Inflammatory macrophage treated with lipopolysaccharide for 1 hour (primary cell): ENCODE results near the gene UCKL1.
"Not testable (repeated sequence)": the region's sequence is repeated elsewhere in the genome, so short reads cannot be mapped to it uniquely, and the experiment has no call there.

ENCODE experiments used
- DNase-seq, 2 donors: peaks; one replicate each; pipeline ENCODE4 v3.0.0-alpha.2; 2020 to 2022

Gene UCKL1

GRCh38 chr20:63955827-63956663 lies at the start of gene UCKL1:
UCKL1 (minus strand) TSS chr20:63956416; CDS start chr20:63956372, 44 bp downstream.
- DNase-seq = peak; percentile 78 to 83

GRCh38 chr20:64005394-64005793 lies 49.2 kb upstream of the UCKL1 start:
- DNase-seq = no peak

GRCh38 chr20:64003960-64004725 lies 47.9 kb upstream of the UCKL1 start:
- no peak for DNase-seq

GRCh38 chr20:64001607-64002011 lies 45.4 kb upstream of the UCKL1 start:
- no peak for DNase-seq

GRCh38 chr20:64000906-64001305 lies 44.7 kb upstream of the UCKL1 start:
- DNase-seq = no peak

- no peak for DNase-seq
Observed at GRCh38 chr20:63982937-63983336, 26.7 kb upstream of the UCKL1 start.

- DNase-seq = peak; percentile 95 to 98
Observed at GRCh38 chr20:63980806-63981728, 24.9 kb upstream of the UCKL1 start, which contains the start of gene PRPF6. PRPF6 (plus strand) TSS chr20:63981132; CDS start chr20:63981246, 114 bp downstream.

GRCh38 chr20:63980317-63980805 lies 24.1 kb upstream of the UCKL1 start:
- DNase-seq = no peak

GRCh38 chr20:63979557-63980316 lies 23.5 kb upstream of the UCKL1 start, which contains the start of gene SAMD10:
SAMD10 (minus strand) TSS chr20:63979642; CDS start chr20:63979467, 175 bp downstream.
- peak; percentile 85 to 96 for DNase-seq

GRCh38 chr20:63979229-63979556 lies 23.0 kb upstream of the UCKL1 start:
- DNase-seq = no peak

- no peak for DNase-seq
Observed at GRCh38 chr20:63978319-63979228, 22.4 kb upstream of the UCKL1 start.

- peak in 1 of 2 donors; percentile 68 for DNase-seq
Observed at GRCh38 chr20:63977739-63978276, 21.6 kb upstream of the UCKL1 start.

- DNase-seq = peak; percentile 44 to 52
Observed at GRCh38 chr20:63976980-63977738, 20.9 kb upstream of the UCKL1 start.

GRCh38 chr20:63976511-63976910 lies 20.3 kb upstream of the UCKL1 start:
- not testable (repeated sequence) for DNase-seq

GRCh38 chr20:63974402-63975200 lies 18.4 kb upstream of the UCKL1 start:
- no peak for DNase-seq

- DNase-seq = peak; percentile 76 to 95
Observed at GRCh38 chr20:63973636-63974401, 17.6 kb upstream of the UCKL1 start.

- DNase-seq = no peak
Observed at GRCh38 chr20:63973160-63973479, 16.9 kb upstream of the UCKL1 start.
